C4-2B (cell line): ENCODE measurements around the gene ZSCAN5A.

Source experiments
- H3K27ac ChIP-seq: fragments of 450-650 bp; 2 replicates; pipeline ENCODE4 v1.5.1; 2017
- CTCF ChIP-seq: fragments of 450-650 bp; conservative IDR thresholded peaks from 2 replicates; pipeline ENCODE4 v1.5.1; 2017; ENCODE audit warnings: mild to moderate bottlenecking
- ZFX ChIP-seq: fragments of 450-650 bp; IDR thresholded peaks from 2 replicates; pipeline ENCODE4 v1.6.1; 2017

Gene ZSCAN5A

GRCh38 chr19:56291867-56292266, 22.8 kb downstream of the ZSCAN5A start:
- TF ChIP-seq CTCF (no peak), ZFX (no peak)
- H3K27ac ChIP-seq: no peak overlapping the region

- H3K27ac ChIP-seq: no peak overlapping the region
- TF ChIP-seq ZFX: no peak
- TF ChIP-seq CTCF: no peak
Observed at GRCh38 chr19:56290104-56290503, 24.5 kb downstream of the ZSCAN5A start.

DNA sequence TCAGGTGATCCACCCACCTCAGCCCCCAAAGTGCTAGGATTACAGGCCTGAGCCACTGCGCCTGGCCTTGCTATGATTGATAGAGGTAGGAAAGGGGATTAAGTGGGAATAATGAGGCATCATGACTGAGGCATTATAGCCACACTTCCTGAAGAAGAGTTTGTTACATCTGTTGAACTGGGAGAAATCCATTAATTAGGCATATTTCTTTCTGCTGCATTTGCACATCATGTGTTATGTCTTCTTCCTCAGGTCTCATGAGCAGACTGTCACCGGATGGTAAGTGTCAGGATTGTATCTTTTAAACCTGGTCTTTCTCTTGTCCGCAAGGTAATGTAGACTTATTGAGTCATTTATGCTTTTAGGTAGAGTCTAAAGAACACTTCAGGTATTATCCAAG, 29.9 kb downstream of the ZSCAN5A start:
- TF ChIP-seq CTCF: no peak
- TF ChIP-seq ZFX: no peak

DNA sequence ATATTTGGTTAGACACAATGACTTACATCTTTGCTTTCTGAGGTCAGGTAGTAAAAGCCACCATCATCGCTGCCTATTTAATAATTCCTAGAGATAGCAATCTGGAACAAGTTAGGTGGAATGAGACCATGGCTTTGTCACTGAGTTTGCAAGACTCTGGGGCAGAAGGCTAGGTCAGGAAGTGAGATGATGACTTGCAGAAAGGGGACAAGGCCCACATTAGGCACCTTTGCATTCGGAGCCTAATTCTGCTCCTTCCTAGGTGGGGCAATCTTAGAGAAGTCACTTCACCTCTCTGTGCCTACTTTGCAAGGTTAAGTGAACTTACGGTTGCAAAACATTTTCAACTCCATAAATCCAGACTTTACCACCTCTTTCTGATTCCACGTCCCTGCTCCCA, 31.8 kb downstream of the ZSCAN5A start:
- H3K27ac ChIP-seq: no peak overlapping the region
- TF ChIP-seq ZFX: no peak
- TF ChIP-seq CTCF: no peak

More for the DNA sequence above, 29.9 kb downstream of the ZSCAN5A start:
- H3K27ac ChIP-seq: no peak overlapping the region

DNA sequence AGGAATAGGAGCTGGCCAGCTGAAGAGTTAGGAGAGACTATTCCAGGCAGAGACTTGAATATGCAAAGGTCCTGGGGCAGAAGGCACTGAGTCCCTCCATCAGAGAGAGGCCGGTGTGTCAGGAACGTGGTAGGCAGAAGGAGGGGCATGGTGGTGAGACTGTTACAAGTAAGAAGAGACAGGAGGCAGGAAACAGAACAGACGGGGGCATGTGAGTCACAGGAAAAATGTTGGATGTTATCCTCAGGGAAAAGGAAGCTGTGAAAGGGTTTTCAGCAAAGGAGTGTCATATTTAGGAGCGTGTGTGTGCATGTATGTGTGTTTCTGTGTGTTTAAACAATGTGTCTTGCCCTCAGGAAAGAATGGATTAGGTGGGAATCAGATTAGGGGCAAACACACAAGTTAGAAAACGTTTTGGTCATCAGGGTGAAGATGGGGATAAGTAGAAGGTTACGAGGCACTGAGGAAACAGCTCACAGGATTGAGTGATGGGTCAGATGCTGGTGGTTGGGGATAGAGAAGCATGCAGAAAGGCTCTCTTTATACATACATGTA, 41.0 kb downstream of the ZSCAN5A start:
- H3K27ac ChIP-seq: no peak overlapping the region
- TF ChIP-seq ZFX: no peak
- TF ChIP-seq CTCF: no peak

DNA sequence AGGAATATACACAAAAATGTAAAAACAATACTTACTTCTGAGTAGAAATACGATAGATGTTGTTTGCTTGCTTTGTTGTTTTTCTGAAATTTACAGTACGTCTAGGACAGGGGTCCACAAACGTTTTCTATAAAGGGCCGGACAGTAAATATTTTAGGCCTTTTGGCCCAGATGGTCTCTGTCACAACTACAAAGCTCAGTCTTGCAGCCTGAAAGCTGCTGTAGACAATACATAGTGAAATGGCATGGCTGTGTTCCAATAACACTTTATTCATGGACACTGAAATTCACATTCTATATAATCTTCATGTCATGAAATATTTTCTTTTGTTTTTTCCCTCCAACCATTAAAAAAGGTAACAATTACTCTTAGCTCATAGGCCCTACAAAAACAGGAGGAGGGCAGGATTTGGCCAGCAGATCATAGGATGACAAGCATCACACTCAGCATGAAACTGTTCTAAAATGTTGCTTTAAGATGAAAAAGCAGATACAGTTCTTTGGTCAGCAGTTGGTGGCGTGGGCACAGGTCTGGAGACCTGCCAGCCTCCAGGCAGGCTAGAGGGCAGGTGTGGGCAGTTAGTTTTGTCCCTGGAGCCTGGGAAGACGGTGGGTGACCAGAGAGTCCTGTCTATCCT, 42.4 kb downstream of the ZSCAN5A start, which contains the start of gene EDDM13:
Gene EDDM13, plus strand, starts transcription at position 588 of the 638 bp plus-strand sequence. CDS start 87 bp downstream, outside the sequence.
- no peak within 1 kb of the TSS for H3K27ac ChIP-seq
- no peak for TF ChIP-seq ZFX
- no peak for TF ChIP-seq CTCF

GRCh38 chr19:56271151-56271550, 43.5 kb downstream of the ZSCAN5A start:
- no peak overlapping the region for H3K27ac ChIP-seq
- TF ChIP-seq ZFX: no peak
- TF ChIP-seq CTCF: no peak
